CD4-positive, alpha-beta T cell treated with Interleukin-4 for 1 hour (primary cell): Measurements from ENCODE around the gene MACO1.

Experiments
- DNase-seq, 2 donors: peaks; one replicate each; pipeline ENCODE4 v3.0.0-alpha.2; 2020 to 2022

MACO1 gene

DNA sequence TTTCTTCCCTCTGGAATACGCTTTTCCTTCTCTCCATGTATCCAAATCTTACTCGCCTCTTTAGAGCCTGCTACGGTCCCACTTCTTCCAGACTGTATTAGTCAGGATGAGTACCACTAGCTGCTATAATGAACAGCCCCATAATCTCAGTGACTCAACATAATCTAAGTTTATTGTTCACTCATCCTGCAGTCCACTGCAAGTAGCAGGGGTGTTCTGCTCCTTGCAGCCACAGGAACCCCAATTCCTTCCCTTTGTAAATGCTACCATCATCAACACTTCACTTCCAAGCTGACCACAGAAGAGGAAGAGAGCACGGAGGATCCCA lies 94.6 kb downstream of the MACO1 start:
- DNase-seq: no peak

DNA sequence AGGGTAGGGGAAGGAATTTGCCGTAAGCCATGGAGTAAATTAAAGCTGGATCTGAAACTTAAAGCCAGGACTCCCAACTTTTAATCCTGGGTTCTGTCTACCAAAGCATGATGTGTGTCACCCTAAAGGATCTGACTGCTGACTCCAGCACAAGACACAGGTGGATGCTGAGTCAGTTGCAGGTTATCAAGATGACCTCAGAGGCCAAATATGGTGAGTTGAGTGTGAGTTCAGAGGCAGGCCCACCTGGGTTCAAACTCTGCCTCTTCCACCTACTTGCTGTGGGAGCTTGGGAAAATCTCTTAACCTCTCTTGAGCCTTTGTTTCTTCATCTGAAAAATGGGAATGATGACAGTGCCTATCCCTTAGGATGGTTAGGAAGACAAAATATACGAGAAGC lies 96.1 kb downstream of the MACO1 start:
- DNase-seq: no peak

DNA sequence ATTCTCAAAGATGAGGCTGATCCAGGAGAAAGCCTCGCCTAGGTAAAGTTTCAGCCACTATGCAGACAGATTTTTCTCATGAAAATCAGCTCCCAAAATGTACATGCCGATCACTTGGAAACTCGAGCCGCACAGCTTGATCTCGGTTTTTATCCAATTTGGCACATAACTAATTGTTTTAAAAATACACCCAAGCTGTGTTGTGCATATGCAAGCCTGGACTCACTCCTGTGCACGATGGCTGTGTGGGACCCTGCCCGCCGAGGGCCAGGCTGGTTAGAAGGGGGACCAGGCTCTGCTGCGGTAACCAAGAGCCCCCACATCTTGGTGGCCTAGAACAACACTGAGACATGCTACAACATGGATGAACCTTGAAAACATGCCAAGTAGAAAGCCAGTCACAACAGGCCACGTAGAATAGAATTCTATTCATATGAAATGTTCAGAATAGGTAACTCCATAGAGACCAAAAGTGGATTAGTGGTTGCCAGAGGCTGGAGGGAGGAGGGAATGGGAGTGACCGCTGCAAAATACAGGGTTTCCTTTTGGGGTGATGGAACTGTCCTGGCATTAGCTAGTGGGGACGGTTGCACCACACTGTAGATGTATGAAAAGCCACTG lies 96.6 kb downstream of the MACO1 start:
- DNase-seq: no peak

DNA sequence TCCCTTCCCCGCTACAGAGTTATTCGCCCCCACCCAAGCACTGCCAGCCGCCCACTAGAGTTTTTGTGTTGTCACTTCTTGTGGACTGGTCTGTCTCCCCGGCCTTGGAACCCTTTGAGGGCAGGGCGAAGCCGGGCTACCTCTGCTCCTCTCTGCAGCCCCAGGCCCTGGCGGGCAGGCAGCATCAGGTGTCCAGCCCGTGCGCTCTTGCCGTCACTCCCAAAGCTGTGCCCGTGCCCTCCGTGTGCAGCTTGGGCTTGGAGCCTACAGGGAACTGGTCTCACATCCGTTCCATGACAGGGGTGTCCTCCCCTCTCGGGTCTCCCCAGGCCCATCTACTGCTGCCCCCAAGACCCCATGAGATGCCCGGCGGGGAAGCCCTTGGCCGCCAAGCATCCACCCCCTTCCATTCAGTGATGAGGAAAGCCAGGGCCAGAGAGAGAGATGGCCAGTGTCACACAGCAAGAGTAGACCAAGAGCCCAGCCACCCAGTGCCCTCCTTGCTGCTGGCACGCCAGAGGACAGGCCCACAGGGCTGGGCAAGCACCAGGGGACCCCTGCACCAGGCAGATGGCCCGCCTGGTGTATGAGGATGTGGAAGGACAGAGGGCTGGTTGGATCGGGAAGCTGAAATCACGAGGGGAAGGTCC lies 97.4 kb downstream of the MACO1 start:
- DNase-seq: no peak

DNA sequence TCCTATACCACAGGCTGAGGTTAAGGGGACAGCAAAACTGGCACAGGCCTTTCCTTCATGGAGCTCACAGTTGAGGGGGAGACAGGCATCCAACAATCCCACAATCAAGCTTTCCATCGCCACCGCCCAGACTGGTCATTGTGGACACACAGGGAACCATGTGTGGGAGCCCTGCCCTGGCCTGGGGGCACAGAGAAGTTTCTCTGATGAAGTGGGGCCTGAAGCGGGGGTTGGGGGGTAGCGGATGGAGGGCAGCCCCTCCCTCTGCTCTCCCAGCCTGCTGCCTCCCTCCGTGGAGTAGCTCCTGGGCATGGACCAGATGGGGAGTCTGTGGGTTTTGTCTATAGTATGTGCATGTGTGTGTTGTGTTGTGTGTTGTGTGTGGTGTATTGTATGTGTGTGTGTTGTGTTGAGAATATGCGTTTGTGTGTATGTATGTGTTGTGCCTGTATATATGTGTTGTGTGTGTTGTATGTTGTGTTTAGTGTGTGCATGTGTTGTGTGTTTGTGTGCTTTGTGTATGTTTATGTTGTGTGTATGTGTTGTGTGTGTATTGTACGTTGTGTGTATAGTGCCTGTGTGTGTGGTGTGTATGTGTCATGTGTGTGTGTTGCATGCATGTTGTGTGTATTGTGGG lies 98.3 kb downstream of the MACO1 start:
- no peak for DNase-seq

- no peak for DNase-seq
Observed at GRCh38 chr1:25529518-25530185, 99.0 kb downstream of the MACO1 start.

DNA sequence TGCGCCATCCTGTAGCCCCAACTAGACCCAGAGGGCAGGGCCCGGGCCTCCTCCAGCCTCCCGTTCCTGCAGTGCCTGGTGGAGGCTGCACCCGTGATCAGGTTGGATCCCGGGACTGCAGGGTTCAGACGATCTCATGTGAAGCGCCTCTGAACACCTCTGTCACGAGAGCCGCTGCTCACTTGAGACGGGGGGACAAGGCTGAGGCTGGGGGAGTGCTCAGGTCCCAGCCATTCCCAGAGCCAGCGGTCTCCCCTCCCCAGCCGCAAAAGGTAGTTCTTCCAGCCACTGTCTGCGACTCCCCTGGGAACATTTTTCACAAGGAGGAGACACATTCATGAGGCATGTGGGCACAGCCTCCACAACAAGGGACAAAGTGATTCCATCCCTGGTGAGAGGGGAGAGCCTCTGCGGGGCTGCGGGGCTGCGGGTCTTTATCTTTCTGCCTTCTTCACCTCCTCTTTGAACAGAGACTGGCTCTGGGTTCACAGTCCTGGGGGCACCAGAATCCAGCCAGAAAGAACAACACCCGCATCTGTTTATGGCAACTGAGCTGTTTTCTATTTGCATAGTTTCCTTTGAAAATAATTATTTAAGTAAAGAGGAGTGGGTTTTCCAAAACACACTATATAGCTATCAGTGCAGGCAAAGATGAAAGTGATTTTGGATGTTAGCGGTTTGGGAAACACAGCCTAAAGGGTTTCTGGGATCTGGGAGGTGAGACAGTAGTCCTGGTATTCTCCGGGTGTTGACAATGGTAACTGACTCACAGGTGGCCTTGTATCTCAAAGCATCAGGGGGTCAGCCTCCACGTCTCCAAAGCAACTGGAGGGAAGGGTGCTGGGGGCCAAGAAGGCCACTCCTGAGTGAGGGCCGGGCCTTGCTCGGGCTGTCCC lies 99.7 kb downstream of the MACO1 start:
- no peak for DNase-seq

DNA sequence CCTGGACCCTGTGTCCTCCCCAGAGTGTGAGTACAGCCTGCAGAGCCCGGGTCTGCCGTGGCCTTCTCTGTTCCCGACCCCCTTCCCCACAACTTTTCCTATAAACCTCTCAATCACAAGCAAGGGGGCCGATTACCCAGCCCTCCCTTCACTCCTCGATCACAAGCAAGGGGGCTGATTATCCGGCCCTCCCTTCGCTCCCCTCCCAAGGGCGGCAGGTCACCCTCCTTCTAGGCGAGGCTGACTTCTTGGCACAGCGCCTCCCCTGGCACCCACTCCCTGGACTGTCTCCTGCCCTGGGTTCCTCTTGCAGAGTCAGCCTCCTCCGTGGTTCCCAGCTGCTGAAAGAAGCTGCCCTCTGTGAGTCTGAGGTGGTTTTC lies 100.4 kb downstream of the MACO1 start:
- DNase-seq: no peak

DNA sequence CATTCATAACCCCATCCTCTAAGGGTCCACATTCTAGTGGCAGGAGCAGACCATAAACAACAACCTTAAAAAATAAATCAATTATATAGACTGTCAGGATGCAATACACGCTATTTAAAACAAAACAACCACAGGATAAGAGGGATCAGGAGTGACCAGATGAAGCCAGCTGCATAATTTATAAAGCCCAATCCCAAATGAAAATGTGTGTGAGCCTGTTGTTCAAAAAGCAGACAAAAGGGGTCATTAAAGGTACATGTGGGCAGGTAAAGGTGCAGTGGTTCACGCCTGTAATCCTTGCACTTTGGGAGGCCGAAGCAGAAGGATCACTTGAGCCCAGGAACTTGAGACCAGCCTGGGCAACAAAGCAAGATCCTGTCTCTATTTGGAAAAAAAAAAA lies 102.3 kb downstream of the MACO1 start:
- DNase-seq: peak in 1 of 2 donors; percentile 10

DNA sequence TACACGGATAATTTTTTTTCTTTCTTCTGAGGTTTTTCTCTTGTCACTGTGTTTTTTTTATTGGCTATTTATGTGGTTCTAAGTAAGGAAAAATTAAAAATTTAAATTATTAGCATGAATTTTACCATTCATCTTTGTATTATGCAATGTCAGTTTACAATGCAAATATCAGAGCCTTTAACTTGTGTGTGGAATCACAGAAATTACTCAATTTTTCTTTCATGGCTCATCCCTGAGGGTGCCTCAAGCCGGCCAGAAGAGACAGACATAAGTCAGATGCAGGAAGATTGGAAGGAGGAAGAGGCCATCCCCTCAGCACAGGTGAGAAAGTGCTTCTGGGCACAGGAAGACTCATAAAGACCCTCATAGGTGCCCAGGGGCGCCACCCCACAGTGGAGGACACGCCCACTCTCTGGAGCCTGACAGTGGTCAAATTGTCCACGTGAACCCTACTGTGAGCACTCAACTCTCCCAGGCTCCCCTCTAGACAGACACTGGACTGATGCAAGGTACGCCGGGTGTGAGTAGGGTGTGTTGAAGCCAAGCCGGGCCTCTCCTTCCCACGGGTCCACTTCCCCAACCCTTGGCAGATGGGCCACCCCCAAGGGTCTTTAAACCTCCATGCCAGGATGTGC lies 103.2 kb downstream of the MACO1 start:
- DNase-seq: no peak

DNA sequence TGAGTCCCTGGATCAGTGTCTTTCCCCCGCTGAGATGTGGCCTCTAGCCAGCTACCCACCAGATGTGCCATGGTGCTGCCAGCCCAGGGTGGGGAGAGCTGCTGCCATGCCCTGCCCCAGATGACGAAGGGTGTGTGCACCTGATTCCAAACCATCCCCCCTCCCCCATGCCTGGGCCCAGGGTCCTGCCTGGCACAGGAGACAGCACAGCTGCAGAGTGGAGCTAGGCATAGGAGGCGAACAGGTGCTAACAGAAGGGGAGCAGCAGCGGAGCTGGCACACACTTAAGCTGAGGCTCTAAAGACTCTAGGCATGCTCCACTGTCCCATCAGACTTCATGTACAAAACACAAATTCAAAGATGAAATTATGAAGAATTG lies 103.7 kb downstream of the MACO1 start:
- no peak for DNase-seq

DNA sequence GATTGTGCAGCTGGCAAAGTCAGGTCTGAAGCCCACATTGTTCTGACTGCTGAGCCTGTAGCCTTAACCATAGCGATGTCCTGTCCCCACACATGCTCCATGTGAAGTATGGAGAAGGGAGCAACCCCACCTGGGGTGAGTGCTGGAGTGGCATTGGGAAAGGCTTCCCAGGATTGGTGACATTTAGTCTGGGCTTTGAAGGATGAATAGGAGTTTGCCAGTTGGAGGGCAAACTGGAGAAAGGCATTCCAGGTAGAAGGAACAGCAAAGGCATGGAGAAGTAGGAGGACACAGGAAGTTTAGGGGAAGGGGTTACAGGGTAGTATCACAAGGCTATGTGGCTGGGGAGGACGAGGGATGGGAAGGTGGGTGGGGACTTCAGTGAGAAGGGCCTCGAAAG lies 105.4 kb downstream of the MACO1 start:
- no peak for DNase-seq

DNA sequence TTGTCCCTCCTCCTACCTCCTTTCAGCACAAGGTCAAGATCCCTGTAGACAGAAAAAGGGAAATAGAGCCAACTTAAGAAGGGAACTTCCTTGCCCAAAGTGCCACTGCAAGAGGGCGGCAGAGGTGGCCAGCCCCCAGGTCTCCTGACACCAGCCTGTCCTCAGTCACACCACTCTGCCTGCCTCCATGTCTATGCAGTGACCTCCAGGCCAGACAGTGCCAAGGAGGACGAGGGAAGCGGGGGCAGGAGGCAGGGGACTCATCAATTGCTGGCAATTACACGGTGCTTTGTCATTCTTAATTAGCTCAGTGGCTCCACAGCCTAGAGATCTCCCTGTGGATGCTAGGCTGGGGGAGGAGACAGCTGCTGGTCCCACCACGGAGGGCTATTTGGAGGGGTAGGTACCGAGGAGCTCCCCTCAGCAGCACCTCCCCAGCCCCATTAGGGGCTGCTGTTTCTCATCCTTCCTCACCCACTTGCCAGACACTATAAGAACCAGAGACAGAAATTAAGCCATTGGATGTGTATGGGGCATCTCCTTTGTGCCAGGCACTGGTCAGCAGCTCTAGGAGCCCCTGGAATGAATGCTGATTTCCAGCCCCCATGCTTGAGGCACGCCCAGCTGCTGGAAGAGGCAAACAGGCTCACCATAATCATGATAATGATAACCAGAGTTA lies 106.6 kb downstream of the MACO1 start:
- DNase-seq: no peak

- DNase-seq: no peak
Observed at GRCh38 chr1:25538191-25538767, 107.6 kb downstream of the MACO1 start.

DNA sequence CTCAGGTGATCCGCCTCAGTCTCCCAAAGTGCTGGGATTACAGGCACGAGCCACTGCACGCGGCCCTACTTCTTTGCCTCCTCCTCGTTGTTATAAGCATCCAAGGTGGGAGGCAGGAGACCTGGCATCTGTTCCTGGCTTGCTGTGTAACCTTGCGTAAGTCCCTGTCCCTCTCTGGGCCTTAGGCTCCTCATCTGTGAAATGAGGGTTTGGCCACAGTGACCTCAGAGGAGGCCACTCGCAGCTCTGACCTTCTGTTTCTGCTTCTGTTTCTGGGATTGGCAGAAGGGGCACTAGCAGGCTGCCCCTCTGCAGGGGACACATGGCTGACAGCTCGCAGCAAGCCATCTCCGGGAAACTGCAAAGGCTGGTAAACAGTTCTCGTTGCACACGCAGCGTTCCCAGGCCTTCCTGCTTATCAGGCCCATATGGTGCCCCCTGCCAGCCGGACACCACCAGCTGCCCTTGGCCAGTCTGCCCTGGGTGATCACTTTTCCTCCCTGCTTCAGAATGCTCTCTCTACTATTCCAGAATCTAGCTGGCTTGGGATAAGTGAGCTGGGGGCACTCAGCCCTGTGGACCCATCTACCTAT lies 110.1 kb downstream of the MACO1 start:
- DNase-seq: no peak

GRCh38 chr1:25541425-25541824 lies 110.7 kb downstream of the MACO1 start:
- DNase-seq: no peak

DNA sequence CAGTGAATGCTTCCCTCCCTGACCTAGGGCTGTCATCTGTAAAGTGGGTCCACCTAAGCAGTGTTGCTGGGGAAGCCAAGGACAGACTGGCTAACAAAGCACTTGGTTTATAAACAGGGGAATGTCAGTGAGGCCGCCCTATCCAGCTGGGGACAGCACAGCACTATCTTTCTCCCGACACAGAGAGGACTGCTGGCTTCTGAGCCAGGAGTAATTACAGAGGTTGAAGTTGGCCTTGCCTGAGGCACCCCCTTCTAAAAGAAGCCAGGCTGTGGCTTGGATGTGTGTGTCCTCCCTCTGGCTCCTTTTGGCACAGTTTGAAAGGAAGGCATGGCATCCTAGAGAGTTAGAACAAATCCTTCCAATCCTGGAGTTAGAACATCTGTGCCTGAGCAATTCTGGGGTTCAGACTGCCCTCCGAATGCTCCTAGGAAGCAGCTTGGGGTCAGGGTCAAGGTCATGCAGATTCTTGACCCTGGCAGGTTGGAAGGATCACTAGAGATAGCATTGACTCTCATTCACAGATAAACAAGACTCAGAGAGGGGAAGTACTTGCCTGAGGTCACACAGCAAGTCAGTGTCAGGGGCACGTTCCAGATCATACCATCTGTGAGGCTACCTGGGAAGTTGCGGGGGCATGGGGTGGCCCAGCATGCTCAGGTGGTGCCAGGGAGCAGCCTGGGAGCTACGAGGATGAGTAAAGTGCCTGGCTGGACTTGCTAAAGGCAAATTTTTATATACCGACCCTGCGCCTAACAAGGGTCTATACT lies 111.4 kb downstream of the MACO1 start:
- DNase-seq: no peak

DNA sequence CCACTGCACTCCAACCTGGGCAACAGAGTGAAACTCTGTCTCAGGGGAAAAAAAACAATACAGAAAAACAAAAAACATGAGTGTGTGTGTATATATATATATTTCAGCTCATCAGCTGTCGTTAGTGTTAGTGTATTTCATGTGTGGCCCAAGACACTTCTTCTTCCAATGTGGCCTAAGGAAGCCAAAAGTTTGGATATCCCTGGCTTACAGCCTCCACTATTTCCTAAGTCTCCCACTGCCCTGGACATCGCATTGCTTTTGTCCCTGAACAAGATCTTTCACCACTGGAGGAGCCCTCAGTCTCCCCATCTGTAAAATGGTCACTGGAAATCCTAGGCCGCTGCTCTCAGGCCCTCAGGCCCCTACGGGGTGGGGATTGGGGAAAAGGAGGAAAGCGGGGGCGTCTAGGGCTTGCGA lies 112.3 kb downstream of the MACO1 start:
- no peak for DNase-seq

GRCh38 chr1:25543425-25544242 lies 112.9 kb downstream of the MACO1 start, which contains the start of gene LDLRAP1:
LDLRAP1 (plus strand) TSS chr1:25543606; CDS start chr1:25543699, 93 bp downstream.
- peak; percentile 55 to 66 for DNase-seq
